OCI-LY1 (cell line): ENCODE data around the gene PAFAH1B2.
"Not testable (repeated sequence)": the region's sequence is repeated elsewhere in the genome, so short reads cannot be mapped to it uniquely, and the experiment has no call there.

Experiments
- H2AFZ ChIP-seq: fragments of 200-600 bp; sonication (generic), shearing (Covaris generic); 2 replicates; pipeline ENCODE4 v1.6.0; 2014; ENCODE audit warnings: antibody characterized with exemption, mild to moderate bottlenecking, low read length
- H3F3A ChIP-seq: fragments of 200-600 bp; sonication (generic), shearing (Covaris generic); 2 replicates; pipeline ENCODE4 v1.6.0; 2014; ENCODE audit warnings: mild to moderate bottlenecking, antibody characterized with exemption, low read length, moderate library complexity; ENCODE audit not compliant: insufficient read depth
- H3K27ac ChIP-seq: fragments of 200-600 bp; sonication (generic); 2 replicates; pipeline ENCODE4 v1.5.1; 2014; ENCODE audit warnings: low read length, mixed run types, mild to moderate bottlenecking, low read depth; ENCODE audit not compliant: poor library complexity, severe bottlenecking
- H3K27me3 ChIP-seq: fragments of 200-600 bp; sonication (generic); 2 replicates; pipeline ENCODE4 v1.6.0; 2014; ENCODE audit warnings: antibody characterized with exemption, mild to moderate bottlenecking, low read length, moderate library complexity; ENCODE audit not compliant: insufficient read depth
- H3K36me3 ChIP-seq: fragments of 200-600 bp; sonication (generic); 2 replicates; pipeline ENCODE4 v1.6.1; 2014; ENCODE audit warnings: mild to moderate bottlenecking, antibody characterized with exemption, low read length, moderate library complexity, mixed read lengths; ENCODE audit not compliant: insufficient read depth
- H3K4me1 ChIP-seq: fragments of 200-600 bp; sonication (generic); 2 replicates; pipeline ENCODE4 v1.5.1; 2014; ENCODE audit warnings: mild to moderate bottlenecking, low read length, moderate library complexity; ENCODE audit not compliant: insufficient read depth, severe bottlenecking
- H3K4me2 ChIP-seq: fragments of 200-600 bp; sonication (generic), shearing (Covaris generic); 2 replicates; pipeline ENCODE4 v1.6.1; 2014; ENCODE audit warnings: low read length
- H3K4me3 ChIP-seq: fragments of 200-600 bp; sonication (generic); 2 replicates; pipeline ENCODE4 v1.5.1; 2014; ENCODE audit warnings: low read length, low read depth, mild to moderate bottlenecking, mixed read lengths; ENCODE audit not compliant: poor library complexity, severe bottlenecking
- H3K79me2 ChIP-seq: fragments of 200-600 bp; shearing (Covaris generic); 2 replicates; pipeline ENCODE4 v1.6.1; 2016; ENCODE audit warnings: mixed run types, low read length, mixed read lengths; ENCODE audit not compliant: insufficient read depth
- H3K9ac ChIP-seq: fragments of 200-600 bp; sonication (generic), shearing (Covaris generic); 2 replicates; pipeline ENCODE4 v1.6.1; 2014; ENCODE audit warnings: mild to moderate bottlenecking, low read length, mixed read lengths
- H3K9me2 ChIP-seq: fragments of 200-600 bp; sonication (generic), shearing (Covaris generic); 2 replicates; pipeline ENCODE4 v1.6.1; 2014; ENCODE audit warnings: low read depth, mild to moderate bottlenecking, low read length, mixed read lengths
- H3K9me3 ChIP-seq: fragments of 200-600 bp; shearing (Covaris generic); 2 replicates; pipeline ENCODE4 v1.6.1; 2014; ENCODE audit warnings: low read length, mixed read lengths
- H4K20me1 ChIP-seq: fragments of 200-600 bp; sonication (generic), shearing (Covaris generic); 2 replicates; pipeline ENCODE4 v1.6.0; 2016; ENCODE audit warnings: mild to moderate bottlenecking, low read length; ENCODE audit not compliant: insufficient read depth
- EZH2 ChIP-seq: fragments of 200-600 bp; sonication (generic), shearing (Covaris generic); IDR thresholded peaks from 2 replicates; pipeline ENCODE4 v1.8.0; 2017; ENCODE audit warnings: borderline replicate concordance, mixed run types, mild to moderate bottlenecking, antibody characterized with exemption, low read length, moderate library complexity, mixed read lengths
- TF ChIP-seq, protein P1 (sequence below): fragments of 200-600 bp; sonication (generic), shearing (Covaris generic); IDR thresholded peaks from 2 replicates; pipeline ENCODE4 v1.5.1; 2017; ENCODE audit warnings: mild to moderate bottlenecking, antibody characterized with exemption, low read length, moderate library complexity, mixed read lengths

The PAFAH1B2 gene

DNA sequence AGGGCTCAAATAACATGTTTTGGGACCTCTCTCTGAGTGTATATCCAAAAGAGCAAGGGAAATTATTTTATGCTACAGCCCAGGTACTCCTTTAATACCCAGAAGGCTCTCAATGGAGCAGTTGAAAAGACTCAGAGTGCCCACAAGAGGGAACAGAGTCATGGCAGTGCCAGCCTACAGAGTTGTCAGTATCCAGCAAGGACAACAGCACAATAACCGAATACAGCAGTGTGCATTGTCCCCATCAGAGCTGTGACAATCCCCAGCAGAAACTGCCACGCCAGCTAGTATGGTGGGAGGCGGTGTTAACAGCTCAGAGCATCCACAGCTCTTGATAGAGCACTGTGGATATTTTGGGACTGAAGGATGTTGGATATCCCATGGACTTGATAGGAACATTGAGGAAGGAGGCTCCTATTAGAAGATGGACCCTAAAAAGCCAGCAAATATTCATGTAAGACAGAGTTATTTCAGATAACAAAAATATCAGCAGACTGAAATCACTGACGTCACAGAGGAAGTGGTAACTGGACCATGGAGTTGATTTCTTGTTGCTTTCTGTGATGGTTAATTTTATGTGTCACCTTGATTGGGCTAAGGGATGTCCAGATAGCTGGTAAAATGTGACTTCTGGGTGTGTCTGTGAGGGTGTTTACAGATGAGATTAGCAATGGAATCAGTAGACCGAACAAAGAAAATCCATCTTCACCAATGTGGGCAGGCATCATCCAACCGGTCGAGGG, 17.7 kb upstream of the PAFAH1B2 start:
- Histone ChIP-seq H3K4me1 (no peaks in the 10 kb centered on the region), H3K36me3 (no peaks in the 10 kb centered on the region), H3K4me3 (no peak overlapping the region), H3F3A (no peaks in the 10 kb centered on the region), H3K9me2 (no peaks in the 10 kb centered on the region), H3K4me2 (no peak overlapping the region), H3K9ac (no peak overlapping the region), H3K9me3 (no peaks in the 10 kb centered on the region), H4K20me1 (no peaks in the 10 kb centered on the region), H3K79me2 (no peaks in the 10 kb centered on the region), H2AFZ (no peak overlapping the region), H3K27ac (no peak overlapping the region), H3K27me3 (no peaks in the 10 kb centered on the region)
- no peak for TF ChIP-seq EZH2
- TF ChIP-seq, protein P1, sequence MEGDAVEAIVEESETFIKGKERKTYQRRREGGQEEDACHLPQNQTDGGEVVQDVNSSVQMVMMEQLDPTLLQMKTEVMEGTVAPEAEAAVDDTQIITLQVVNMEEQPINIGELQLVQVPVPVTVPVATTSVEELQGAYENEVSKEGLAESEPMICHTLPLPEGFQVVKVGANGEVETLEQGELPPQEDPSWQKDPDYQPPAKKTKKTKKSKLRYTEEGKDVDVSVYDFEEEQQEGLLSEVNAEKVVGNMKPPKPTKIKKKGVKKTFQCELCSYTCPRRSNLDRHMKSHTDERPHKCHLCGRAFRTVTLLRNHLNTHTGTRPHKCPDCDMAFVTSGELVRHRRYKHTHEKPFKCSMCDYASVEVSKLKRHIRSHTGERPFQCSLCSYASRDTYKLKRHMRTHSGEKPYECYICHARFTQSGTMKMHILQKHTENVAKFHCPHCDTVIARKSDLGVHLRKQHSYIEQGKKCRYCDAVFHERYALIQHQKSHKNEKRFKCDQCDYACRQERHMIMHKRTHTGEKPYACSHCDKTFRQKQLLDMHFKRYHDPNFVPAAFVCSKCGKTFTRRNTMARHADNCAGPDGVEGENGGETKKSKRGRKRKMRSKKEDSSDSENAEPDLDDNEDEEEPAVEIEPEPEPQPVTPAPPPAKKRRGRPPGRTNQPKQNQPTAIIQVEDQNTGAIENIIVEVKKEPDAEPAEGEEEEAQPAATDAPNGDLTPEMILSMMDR: no peak

DNA sequence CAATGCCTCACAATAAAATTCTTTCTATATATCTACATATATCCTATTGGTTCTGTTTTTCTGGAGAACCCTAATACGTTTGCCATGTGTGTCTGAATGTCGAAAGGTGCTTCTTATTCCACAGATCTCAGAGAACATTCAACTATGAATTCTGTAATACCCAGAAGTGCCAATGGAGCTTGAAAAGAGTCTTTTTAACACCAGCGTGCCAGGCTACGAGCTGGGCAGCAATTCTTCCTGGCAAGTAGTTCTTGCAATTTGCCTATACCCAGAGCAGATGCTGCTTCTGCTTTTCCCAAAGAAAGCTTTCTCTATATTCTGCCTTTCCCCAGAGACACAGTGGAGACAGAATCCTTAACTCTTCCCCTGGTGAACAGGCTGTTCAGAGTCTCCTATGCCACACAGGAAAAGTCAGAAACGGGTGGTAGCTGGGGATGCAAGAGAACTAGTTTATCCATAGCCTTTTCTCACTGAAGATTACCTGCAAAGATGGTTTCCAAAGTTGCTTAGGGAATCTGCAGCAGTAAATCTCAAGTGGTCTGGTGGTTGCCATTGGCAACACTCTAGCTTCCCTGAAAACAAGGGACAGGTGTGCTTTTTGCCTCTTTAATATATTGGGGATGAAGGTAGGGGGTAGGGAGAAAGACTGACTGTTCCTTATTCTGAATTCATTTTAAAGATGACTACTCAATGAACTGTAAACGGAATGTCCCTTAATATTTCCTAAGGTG, 16.8 kb upstream of the PAFAH1B2 start:
- TF ChIP-seq, protein P1: no peak
- TF ChIP-seq EZH2: no peak
- no peaks in the 10 kb centered on the region for H3K79me2 ChIP-seq
- no peaks in the 10 kb centered on the region for H3K9me2 ChIP-seq
- H3F3A ChIP-seq: no peaks in the 10 kb centered on the region
- H3K27ac ChIP-seq: no peak overlapping the region
- no peaks in the 10 kb centered on the region for H4K20me1 ChIP-seq
- H3K4me1 ChIP-seq: no peaks in the 10 kb centered on the region
- H3K4me3 ChIP-seq: no peak overlapping the region
- H2AFZ ChIP-seq: no peak overlapping the region
- no peak overlapping the region for H3K9ac ChIP-seq
- H3K9me3 ChIP-seq: no peaks in the 10 kb centered on the region
- no peak overlapping the region for H3K4me2 ChIP-seq
- H3K27me3 ChIP-seq: no peaks in the 10 kb centered on the region
- no peaks in the 10 kb centered on the region for H3K36me3 ChIP-seq

DNA sequence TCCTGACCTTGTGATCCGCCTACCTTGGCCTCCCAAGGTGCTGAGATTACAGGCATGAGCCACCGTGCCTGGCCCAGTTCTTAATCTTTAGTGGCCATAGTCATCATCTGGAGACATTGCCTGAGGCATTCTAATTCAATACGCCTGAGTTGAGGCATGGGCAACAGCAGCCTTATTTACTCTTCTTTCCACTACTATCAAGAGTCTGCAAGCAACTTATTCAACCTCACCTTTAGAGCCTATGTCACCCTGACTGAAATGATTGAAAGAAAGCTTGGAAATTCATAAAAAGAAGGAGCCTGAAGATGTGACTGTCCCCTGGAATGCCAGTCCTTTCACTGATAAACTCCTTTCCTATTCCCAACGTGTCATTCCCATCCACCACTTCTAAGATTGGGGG, 15.8 kb upstream of the PAFAH1B2 start:
- Histone ChIP-seq H3K79me2 (no peaks in the 10 kb centered on the region), H3K36me3 (no peaks in the 10 kb centered on the region), H3K27me3 (no peaks in the 10 kb centered on the region), H4K20me1 (no peaks in the 10 kb centered on the region), H3K4me2 (no peak overlapping the region), H3F3A (no peaks in the 10 kb centered on the region), H3K4me1 (no peaks in the 10 kb centered on the region), H3K9ac (no peak overlapping the region), H3K9me2 (no peaks in the 10 kb centered on the region), H3K27ac (no peak overlapping the region), H2AFZ (no peak overlapping the region), H3K9me3 (no peaks in the 10 kb centered on the region), H3K4me3 (no peak overlapping the region)
- no peak for TF ChIP-seq EZH2
- TF ChIP-seq, protein P1: no peak

DNA sequence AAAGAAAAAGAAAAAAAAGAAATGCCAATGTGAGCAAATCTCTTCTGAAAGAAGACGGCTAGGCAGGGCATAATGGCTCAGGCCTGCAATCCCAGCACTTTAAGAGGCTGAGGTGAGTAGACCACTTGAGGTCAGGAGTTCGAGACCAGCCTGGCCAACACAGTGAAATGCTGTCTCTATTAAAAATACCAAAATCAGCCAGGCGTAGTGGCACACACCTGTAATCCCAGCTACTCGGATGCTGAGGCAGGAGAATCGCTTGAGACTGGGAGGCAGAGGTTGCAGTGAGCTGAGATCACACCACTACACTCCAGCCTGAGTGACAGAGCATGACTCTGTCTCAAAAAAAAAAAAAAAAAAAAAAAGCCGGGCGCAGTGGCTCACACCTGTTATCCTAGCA, 13.7 kb upstream of the PAFAH1B2 start:
- H4K20me1 ChIP-seq, H3K9ac ChIP-seq, H3K9me2 ChIP-seq, H3K4me3 ChIP-seq, H3K27me3 ChIP-seq, H2AFZ ChIP-seq, H3F3A ChIP-seq, H3K27ac ChIP-seq, H3K36me3 ChIP-seq, H3K9me3 ChIP-seq, H3K4me2 ChIP-seq, H3K79me2 ChIP-seq, H3K4me1 ChIP-seq: not testable (repeated sequence)
